HEK293 (cell line): ENCODE data around the gene MTHFSD.

Source experiments
- CTCF ChIP-seq: fragments of 450-650 bp; formaldehyde crosslinking; IDR thresholded peaks from 2 replicates; pipeline ENCODE4 v1.5.1; 2016; ENCODE audit warnings: missing biosample characterization, missing genetic modification characterization
- WT1 ChIP-seq: fragments of 450-650 bp; formaldehyde crosslinking; IDR thresholded peaks from 2 replicates; pipeline ENCODE4 v1.5.1; 2016; ENCODE audit warnings: missing biosample characterization, missing genetic modification characterization
- ZNF10 ChIP-seq: fragments of 450-650 bp; formaldehyde crosslinking; IDR thresholded peaks from 2 replicates; pipeline ENCODE4 v1.5.1; 2017; ENCODE audit warnings: missing biosample characterization, missing genetic modification characterization
- ZNF121 ChIP-seq: fragments of 450-650 bp; formaldehyde crosslinking; IDR thresholded peaks from 2 replicates; pipeline ENCODE4 v1.5.1; 2016; ENCODE audit warnings: missing biosample characterization, missing genetic modification characterization
- ZNF596 ChIP-seq: fragments of 450-650 bp; IDR thresholded peaks from 2 replicates; pipeline ENCODE4 v1.5.0; 2018; ENCODE audit warnings: missing biosample characterization, mild to moderate bottlenecking, missing genetic modification characterization, moderate library complexity
- TF ChIP-seq, protein P1 (sequence below): fragments of 450-650 bp; formaldehyde crosslinking; IDR thresholded peaks from 2 replicates; pipeline ENCODE4 v1.5.1; 2016; ENCODE audit warnings: missing biosample characterization, missing genetic modification characterization, low read depth

DNA sequence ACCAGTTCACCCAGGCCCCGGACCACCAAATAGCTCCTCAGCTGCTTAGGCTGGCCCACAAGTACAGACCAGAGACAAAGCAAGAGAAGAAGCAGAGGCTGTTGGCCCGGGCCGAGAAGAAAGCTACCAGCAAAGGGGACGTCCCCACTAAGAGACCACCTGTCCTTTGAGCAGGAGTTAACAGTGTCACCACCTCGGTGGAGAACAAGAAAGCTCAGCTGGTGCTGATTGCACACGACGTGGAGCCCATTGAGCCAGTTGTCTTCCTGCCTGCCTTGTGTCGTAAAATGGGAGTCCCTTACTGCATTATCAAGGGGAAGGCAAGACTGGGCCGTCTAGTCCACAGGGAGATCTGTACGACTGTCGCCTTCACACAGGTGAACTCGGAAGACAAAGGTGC, 29.3 kb downstream of the MTHFSD start:
- TF ChIP-seq CTCF (tag by site-specific recombination) (no peak), ZNF596 (no peak), ZNF121 (no peak), ZNF10 (tag by site-specific recombination) (no peak), WT1 (tag by site-specific recombination) (no peak)
- TF ChIP-seq, protein P1, sequence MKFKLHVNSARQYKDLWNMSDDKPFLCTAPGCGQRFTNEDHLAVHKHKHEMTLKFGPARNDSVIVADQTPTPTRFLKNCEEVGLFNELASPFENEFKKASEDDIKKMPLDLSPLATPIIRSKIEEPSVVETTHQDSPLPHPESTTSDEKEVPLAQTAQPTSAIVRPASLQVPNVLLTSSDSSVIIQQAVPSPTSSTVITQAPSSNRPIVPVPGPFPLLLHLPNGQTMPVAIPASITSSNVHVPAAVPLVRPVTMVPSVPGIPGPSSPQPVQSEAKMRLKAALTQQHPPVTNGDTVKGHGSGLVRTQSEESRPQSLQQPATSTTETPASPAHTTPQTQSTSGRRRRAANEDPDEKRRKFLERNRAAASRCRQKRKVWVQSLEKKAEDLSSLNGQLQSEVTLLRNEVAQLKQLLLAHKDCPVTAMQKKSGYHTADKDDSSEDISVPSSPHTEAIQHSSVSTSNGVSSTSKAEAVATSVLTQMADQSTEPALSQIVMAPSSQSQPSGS (tag by site-specific recombination), result no peak
